Measurements from ENCODE around the gene RNF186. TPM values are rescaled to one million over a fixed set of nuclear protein-coding genes. Genes with fewer than 3 reads are reported as not detected.
"Not testable (repeated sequence)": the region's sequence is repeated elsewhere in the genome, so short reads cannot be mapped to it uniquely, and the experiment has no call there.

RNF186 gene
- not detected for total RNA-seq
- long read RNA-seq, result 0 reads

GRCh38 chr1:19814681-19815503 is at the start of gene RNF186:
Gene RNF186 (minus strand): TSS chr1:19815283. CDS start chr1:19815101, 182 bp downstream.
- peak; percentile 88 for DNase-seq (ENCODE audit: low spot score)

- no peak for DNase-seq (ENCODE audit: low spot score)
Measured at GRCh38 chr1:19864570-19865160, 49.6 kb upstream of the RNF186 start.

- no peak for DNase-seq (ENCODE audit: low spot score)
Measured at GRCh38 chr1:19862944-19863343, 47.9 kb upstream of the RNF186 start.

- DNase-seq (ENCODE audit: low spot score), result no peak
Measured at GRCh38 chr1:19861842-19862530, 46.9 kb upstream of the RNF186 start.

- no peak for DNase-seq (ENCODE audit: low spot score)
Measured at GRCh38 chr1:19861034-19861433, 46.0 kb upstream of the RNF186 start.

GRCh38 chr1:19860418-19860817 is 45.3 kb upstream of the RNF186 start:
- DNase-seq (ENCODE audit: low spot score), result no peak

- no peak for DNase-seq (ENCODE audit: low spot score)
Measured at GRCh38 chr1:19859876-19860275, 44.8 kb upstream of the RNF186 start.

- DNase-seq (ENCODE audit: low spot score), result no peak
Measured at GRCh38 chr1:19858893-19859292, 43.8 kb upstream of the RNF186 start.

GRCh38 chr1:19854866-19855265 is 39.8 kb upstream of the RNF186 start:
- no peak for DNase-seq (ENCODE audit: low spot score)

- DNase-seq (ENCODE audit: low spot score), result no peak
Measured at GRCh38 chr1:19852036-19852435, 37.0 kb upstream of the RNF186 start.

GRCh38 chr1:19850214-19850613 is 35.1 kb upstream of the RNF186 start:
- no peak for DNase-seq (ENCODE audit: low spot score)

GRCh38 chr1:19849307-19849706 is 34.2 kb upstream of the RNF186 start:
- not testable (repeated sequence) for DNase-seq (ENCODE audit: low spot score)

- DNase-seq (ENCODE audit: low spot score), result not testable (repeated sequence)
Measured at GRCh38 chr1:19847334-19847733, 32.3 kb upstream of the RNF186 start.

- DNase-seq (ENCODE audit: low spot score), result no peak
Measured at GRCh38 chr1:19846338-19846737, 31.3 kb upstream of the RNF186 start.

- no peak for DNase-seq (ENCODE audit: low spot score)
Measured at GRCh38 chr1:19845555-19845954, 30.5 kb upstream of the RNF186 start.

- DNase-seq (ENCODE audit: low spot score), result no peak
Measured at GRCh38 chr1:19844731-19845495, 29.8 kb upstream of the RNF186 start.

GRCh38 chr1:19840228-19840627 is 25.1 kb upstream of the RNF186 start:
- DNase-seq (ENCODE audit: low spot score), result no peak

- DNase-seq (ENCODE audit: low spot score), result no peak
Measured at GRCh38 chr1:19837866-19838265, 22.8 kb upstream of the RNF186 start.

- no peak for DNase-seq (ENCODE audit: low spot score)
Measured at GRCh38 chr1:19835578-19835977, 20.5 kb upstream of the RNF186 start.

GRCh38 chr1:19831441-19831840 is 16.4 kb upstream of the RNF186 start:
- DNase-seq (ENCODE audit: low spot score), result no peak

- DNase-seq (ENCODE audit: low spot score), result no peak
Measured at GRCh38 chr1:19828546-19828945, 13.5 kb upstream of the RNF186 start.

Data from mesenteric fat pad (tissue), 1 donor.